ENCODE results near the gene VAV3.

The VAV3 gene

DNA sequence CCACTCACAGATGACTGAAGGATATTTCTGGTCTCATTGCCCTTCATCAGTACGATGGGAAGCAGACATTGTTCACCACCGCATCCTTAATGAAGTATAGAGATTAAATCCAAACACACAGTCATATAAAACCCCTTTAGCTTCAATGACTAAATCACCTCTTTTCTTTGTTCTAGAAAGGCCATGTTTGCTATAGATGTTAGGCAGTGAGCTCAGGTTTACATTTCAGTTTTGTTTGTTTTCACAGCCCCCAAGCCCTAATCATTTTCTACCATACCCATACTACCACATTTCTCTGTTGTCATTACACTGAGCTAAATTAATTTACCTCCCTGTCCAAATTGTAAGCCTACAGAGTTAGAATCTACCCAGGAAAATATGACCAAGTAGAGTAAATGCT is 439.0 kb downstream of the VAV3 start:
- DNase-seq = no peak

DNA sequence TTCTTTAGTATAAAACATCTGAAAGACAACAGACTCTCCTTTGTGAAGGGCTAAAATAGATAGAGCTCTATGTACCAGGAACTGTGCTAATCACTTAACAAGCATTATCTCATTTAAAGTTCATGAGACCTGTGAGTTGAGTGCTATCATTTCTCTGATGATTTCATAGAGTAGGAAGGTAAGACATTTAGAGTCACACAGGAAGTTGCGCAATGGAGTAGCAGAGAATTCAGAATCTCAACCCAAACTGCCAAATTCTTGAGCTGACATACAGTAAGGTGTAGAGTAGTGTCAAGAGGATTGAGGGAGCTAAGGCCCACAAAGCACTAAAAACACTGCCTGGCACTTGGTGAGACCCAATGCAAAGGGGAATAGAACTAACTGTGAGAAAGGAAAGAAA is 439.8 kb downstream of the VAV3 start:
- no peak for DNase-seq

GRCh38 chr1:107524301-107524700 is 440.7 kb downstream of the VAV3 start:
- no peak for DNase-seq

- no peak for DNase-seq
Observed at GRCh38 chr1:107523736-107524135, 441.2 kb downstream of the VAV3 start.

GRCh38 chr1:107523061-107523460 is 441.9 kb downstream of the VAV3 start:
- DNase-seq = no peak

Measured in stimulated activated CD4-positive, alpha-beta T cell treated with anti-CD3 and anti-CD28 coated beads, Interleukin-2, amount 100 ng/mL, for 48 hours (primary cell).